Stomach (tissue), 4 donors: Measurements from ENCODE around the gene SNAP47.

Experiments used
- EP300 ChIP-seq: sonication (generic); formaldehyde crosslinking; IDR thresholded peaks from one replicate; pipeline ENCODE4 v1.6.1; 2017; ENCODE audit warnings: antibody characterized with exemption
- POLR2AphosphoS5 ChIP-seq, 3 donors: sonication (generic); formaldehyde crosslinking; IDR thresholded peaks; one replicate each; pipeline ENCODE4 v1.6.1; 2016; ENCODE audit warnings: antibody characterized with exemption in 3 of 3
- TF ChIP-seq, protein P1 (sequence below), 7 experiments: fragments of 450-650 bp in 4 of 7; fragments of 200-600 bp in 3 of 7; sonication (generic) in 3 of 7; IDR thresholded peaks; one replicate each; pipeline ENCODE4 v1.5.1; 2016 to 2019; ENCODE audit warnings: antibody characterized with exemption in 7 of 7, control low read depth in 2 of 7, mild to moderate bottlenecking in 1 of 7

DNA sequence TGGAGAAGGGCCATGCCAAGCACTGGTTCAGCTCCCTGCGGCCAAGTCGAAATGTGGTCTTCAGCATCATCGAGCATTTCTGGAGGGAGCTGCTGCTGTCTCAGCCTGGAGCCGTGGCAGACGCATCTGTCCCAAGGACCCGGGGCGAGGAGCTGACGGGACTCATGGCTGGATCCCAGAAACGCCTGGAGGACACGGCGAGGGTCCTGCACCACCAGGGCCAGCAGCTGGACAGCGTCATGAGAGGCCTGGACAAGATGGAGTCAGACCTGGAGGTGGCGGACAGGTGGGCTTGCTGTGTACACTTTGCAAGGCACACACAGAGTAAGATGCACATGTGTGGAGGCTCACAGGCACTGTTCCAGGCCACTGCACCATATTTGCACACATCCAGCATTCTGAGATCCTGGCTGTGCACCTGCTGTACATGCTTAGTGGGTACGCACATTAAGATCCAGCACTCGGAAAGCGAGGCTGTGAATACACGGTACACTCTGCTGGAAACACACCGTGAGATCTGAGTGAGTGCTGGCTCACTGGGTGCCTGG, 12.8 kb downstream of the SNAP47 start:
- TF ChIP-seq, protein P1, sequence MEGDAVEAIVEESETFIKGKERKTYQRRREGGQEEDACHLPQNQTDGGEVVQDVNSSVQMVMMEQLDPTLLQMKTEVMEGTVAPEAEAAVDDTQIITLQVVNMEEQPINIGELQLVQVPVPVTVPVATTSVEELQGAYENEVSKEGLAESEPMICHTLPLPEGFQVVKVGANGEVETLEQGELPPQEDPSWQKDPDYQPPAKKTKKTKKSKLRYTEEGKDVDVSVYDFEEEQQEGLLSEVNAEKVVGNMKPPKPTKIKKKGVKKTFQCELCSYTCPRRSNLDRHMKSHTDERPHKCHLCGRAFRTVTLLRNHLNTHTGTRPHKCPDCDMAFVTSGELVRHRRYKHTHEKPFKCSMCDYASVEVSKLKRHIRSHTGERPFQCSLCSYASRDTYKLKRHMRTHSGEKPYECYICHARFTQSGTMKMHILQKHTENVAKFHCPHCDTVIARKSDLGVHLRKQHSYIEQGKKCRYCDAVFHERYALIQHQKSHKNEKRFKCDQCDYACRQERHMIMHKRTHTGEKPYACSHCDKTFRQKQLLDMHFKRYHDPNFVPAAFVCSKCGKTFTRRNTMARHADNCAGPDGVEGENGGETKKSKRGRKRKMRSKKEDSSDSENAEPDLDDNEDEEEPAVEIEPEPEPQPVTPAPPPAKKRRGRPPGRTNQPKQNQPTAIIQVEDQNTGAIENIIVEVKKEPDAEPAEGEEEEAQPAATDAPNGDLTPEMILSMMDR (IDR thresholded peaks at IDR 0.05): no peak
- TF ChIP-seq EP300 (no peak), POLR2AphosphoS5 (IDR thresholded peaks at IDR 0.05) (no peak)
